Hematopoietic multipotent progenitor cell treated with erythropoietin and hydrocortisone succinate and interleukin-3 and kit ligand, for 17 days (in vitro differentiated cells): ENCODE measurements around the gene OTUB2.

Experiments used
- DNase-seq: peaks from one replicate; pipeline ENCODE4 v3.0.0-alpha.2; 2015; ENCODE audit warnings: low spot score

Gene OTUB2

GRCh38 chr14:94026173-94026888, at the start of gene OTUB2:
TSS of gene OTUB2 (plus strand) at chr14:94026340. CDS start at chr14:94026538, 198 bp downstream.
- DNase-seq: peak; percentile 76

- DNase-seq: no peak
Observed at GRCh38 chr14:93976477-93977057, 49.6 kb upstream of the OTUB2 start, which contains the start of gene ASB2. TSS of gene ASB2 (minus strand) at chr14:93976570. CDS start at chr14:93964539, 12,031 bp downstream.

GRCh38 chr14:93977171-93977570, 49.0 kb upstream of the OTUB2 start:
- no peak for DNase-seq

GRCh38 chr14:93977790-93978581, 48.2 kb upstream of the OTUB2 start:
- DNase-seq: no peak

- DNase-seq: no peak
Observed at GRCh38 chr14:93978735-93979134, 47.4 kb upstream of the OTUB2 start.

- no peak for DNase-seq
Observed at GRCh38 chr14:93980456-93981201, 45.5 kb upstream of the OTUB2 start.

GRCh38 chr14:93981316-93982229, 44.6 kb upstream of the OTUB2 start:
- DNase-seq: no peak

GRCh38 chr14:93982230-93983007, 43.7 kb upstream of the OTUB2 start:
- DNase-seq: no peak

GRCh38 chr14:93984070-93984469, 42.1 kb upstream of the OTUB2 start:
- DNase-seq: no peak

GRCh38 chr14:93984987-93985410, 41.1 kb upstream of the OTUB2 start:
- no peak for DNase-seq

- DNase-seq: no peak
Observed at GRCh38 chr14:93986955-93987354, 39.2 kb upstream of the OTUB2 start.

- DNase-seq: no peak
Observed at GRCh38 chr14:93987376-93987775, 38.8 kb upstream of the OTUB2 start.

- DNase-seq: no peak
Observed at GRCh38 chr14:93987815-93988476, 38.2 kb upstream of the OTUB2 start.

- DNase-seq: no peak
Observed at GRCh38 chr14:93989939-93990338, 36.2 kb upstream of the OTUB2 start.

GRCh38 chr14:93991212-93991611, 34.9 kb upstream of the OTUB2 start:
- DNase-seq: no peak

- no peak for DNase-seq
Observed at GRCh38 chr14:93991649-93992048, 34.5 kb upstream of the OTUB2 start.

GRCh38 chr14:93993382-93993781, 32.8 kb upstream of the OTUB2 start:
- no peak for DNase-seq

- DNase-seq: no peak
Observed at GRCh38 chr14:93994919-93995682, 31.0 kb upstream of the OTUB2 start.

GRCh38 chr14:93996130-93996695, 29.9 kb upstream of the OTUB2 start:
- DNase-seq: no peak
